Measurements from ENCODE around the gene ETFB. TPM values are rescaled to one million over a fixed set of nuclear protein-coding genes. Genes with fewer than 3 reads are reported as not detected.

The ETFB gene
- total RNA-seq, 2 donors from 2014 or later = 147 to 198 TPM

DNA sequence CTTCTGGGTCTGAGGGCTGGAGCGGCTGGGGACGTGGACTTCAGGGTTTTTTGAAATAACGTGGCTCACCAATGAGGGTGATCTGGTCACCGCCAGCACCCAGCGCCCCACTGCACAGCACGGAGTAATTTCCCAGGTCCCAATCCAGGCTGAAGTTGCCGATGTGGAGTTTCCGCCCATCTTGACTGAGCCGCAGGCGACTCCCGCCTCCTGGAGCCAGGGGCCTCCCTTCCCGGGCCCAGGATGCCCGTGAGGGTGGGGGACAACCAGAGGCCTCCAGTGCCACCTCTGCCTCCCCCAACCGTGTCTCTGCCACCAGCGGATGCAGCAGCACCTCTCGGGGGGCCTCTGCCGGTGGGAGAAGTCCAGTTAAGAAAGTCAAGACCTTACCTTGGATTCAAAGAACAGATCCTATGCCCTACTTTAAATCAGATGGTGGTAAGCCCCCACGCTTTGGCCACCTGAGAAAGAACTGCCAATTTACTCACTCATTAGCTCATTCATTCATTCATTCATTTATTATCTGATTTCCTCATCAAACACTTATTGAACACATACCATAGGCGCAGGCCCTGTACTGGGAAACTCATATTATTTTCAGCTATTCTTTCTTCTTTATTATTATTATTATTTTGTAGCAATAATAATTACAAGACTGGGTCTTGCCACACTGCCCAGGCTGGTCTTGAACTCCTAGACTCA is 28.2 kb downstream of the ETFB start:
- intact Hi-C loops (cut with DNase I, micrococcal nuclease) = loop anchor here in 1 of 2 donors (5.0 kb wide), 1 partner anchor 109 kb away; no protein-coding TSS in a partner anchor
- DNase-seq = no peak
- ATAC-seq = no peak

DNA sequence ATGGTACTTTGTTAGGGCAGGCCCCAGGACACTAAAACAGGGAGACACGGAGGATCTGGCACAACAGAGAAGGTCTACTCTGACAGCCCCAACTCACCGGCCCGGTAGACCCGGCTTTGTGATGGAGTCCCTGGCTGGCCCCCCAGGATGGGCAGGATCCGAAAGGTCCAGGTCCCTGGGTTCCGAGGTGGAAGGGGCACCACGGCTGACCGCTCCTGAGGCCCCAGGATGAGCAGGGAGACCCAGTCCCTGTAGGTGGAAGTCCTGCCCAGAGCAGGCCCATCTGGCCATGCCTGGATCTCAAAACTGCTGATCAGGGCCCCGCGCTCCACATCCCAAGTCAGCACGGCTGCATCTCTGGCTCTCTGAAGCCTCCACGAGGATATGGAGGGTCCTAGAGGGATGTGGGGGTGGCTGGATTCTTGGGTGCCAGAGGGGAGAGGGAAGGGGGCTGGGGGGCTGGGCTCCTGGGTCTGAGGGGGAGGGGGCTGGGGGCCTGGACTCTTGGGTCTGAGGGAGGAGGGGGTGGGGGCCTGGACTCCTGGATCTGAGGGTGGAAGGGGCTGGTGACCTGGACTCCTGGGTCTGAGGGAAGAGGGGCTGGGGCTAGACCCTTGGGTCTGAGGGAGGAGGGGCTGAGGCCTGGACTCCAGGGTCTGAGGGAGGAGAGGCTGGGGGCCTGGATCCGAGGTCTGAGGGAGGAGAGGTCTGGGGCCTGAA is 28.9 kb downstream of the ETFB start:
- no peak for ATAC-seq
- intact Hi-C loops (cut with DNase I, micrococcal nuclease) = loop anchor here in 1 of 2 donors (5.0 kb wide), 1 partner anchor 110 kb away; no protein-coding TSS in a partner anchor
- no peak for DNase-seq

GRCh38 chr19:51333836-51334460 is 32.2 kb downstream of the ETFB start:
- intact Hi-C loops (cut with DNase I, micrococcal nuclease) = no loop called here
- no peak for DNase-seq
- ATAC-seq = no peak

GRCh38 chr19:51331716-51332115 is 34.5 kb downstream of the ETFB start:
- ATAC-seq (no peak), DNase-seq (no peak)
- intact Hi-C loops (cut with DNase I, micrococcal nuclease) = no loop called here

DNA sequence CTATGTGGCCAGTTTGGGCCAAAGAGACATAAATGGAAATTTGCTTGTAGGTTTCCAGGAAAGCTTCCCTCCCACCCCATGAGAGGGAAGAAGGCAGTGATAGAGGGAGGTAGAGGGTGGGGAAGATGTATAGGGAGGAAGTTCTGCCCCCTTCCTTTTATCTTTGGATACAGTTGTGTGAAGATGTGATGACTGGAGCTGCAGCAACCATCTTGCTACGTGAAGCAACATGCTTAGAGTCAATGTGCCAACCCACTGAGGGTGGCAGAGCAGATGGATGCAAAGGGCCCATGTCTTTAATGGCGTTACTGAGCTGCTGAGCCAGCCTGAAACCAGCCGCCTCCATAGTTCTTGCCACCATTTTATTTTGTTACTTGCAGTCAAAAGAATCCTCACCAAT is 35.0 kb downstream of the ETFB start:
- ATAC-seq (no peak), DNase-seq (no peak)
- intact Hi-C loops (cut with DNase I, micrococcal nuclease) = no loop called here

DNA sequence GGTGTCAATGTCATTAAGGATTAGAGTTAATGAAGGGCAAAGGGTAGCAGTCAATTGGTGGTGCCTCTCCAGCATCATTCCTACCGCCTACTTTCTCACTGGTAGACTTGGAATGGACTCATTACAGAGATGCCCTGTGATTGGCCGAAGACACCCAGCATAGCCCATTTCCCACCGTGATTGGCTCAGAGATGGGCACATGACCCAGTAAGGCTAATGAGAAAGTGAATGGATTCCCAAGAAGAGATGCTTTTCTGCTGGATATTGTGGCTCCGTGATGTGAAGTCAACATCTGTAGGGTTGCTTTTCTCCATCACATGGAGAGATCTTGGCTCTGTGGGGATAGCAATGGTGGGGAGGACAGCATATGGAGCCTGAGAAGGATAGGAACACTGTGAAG is 35.8 kb downstream of the ETFB start:
- intact Hi-C loops (cut with DNase I, micrococcal nuclease) = no loop called here
- ATAC-seq = no peak
- no peak for DNase-seq

GRCh38 chr19:51329411-51329810 is 36.8 kb downstream of the ETFB start:
- ATAC-seq (no peak), DNase-seq (no peak)
- intact Hi-C loops (cut with DNase I, micrococcal nuclease) = loop anchor here in 1 of 2 donors (10.0 kb wide), 1 partner anchor 85 kb away; the partner anchor contains the start of gene SIGLEC10

- ATAC-seq = peak; percentile 86
- intact Hi-C loops (cut with DNase I, micrococcal nuclease) = loop anchor here in 1 of 2 donors (10.0 kb wide), 1 partner anchor 87 kb away; the partner anchor contains the start of gene SIGLEC10
- DNase-seq = peak in 1 of 2 donors; percentile 55
Observed at GRCh38 chr19:51327066-51328001, 38.9 kb downstream of the ETFB start.

- intact Hi-C loops (cut with DNase I, micrococcal nuclease) = loop anchor here in 1 of 2 donors (10.0 kb wide), 1 partner anchor 88 kb away; the partner anchor contains the start of gene SIGLEC10
- ATAC-seq (no peak), DNase-seq (no peak)
Observed at GRCh38 chr19:51326216-51327065, 39.7 kb downstream of the ETFB start.

DNA sequence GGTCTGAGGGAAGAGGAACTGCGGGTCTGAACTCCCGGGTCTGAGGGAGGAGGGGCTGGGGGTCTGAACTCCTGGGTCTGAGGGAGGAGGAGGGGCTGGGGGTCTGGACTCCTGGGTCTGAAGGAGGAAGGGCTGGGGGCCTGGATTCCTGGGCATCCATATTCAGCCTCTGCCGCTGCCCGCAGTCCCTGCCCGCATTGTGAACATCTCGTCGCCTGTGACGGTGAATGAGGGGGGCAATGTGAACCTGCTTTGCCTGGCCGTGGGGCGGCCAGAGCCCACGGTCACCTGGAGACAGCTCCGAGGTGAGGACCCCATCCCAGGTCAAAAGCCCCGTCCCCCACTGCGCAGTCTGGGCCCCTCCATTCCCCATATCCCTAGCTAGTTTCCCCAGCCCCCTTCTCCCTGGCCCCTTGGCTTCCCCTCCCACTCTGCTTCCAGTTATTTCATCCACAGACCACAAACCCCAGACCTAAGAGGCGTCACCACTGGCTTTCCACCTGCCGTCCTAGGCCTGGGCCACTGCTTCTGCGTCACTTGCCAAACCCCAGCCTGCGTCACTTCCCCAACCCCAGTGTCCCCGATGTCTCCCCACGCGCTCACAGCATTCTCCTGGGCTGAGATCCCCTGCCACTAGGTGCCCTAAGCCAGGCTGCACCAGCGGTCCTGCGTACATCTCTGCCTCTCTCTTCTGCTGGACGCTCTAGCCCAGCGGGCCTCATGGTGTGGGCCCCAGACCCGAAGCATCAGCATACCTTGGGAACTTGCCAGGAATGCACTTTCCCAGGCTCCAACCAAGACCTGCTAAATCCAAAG is 40.8 kb downstream of the ETFB start:
- DNase-seq (no peak), ATAC-seq (no peak)
- intact Hi-C loops (cut with DNase I, micrococcal nuclease) = loop anchor here in 1 of 2 donors (10.0 kb wide), 1 partner anchor 89 kb away; the partner anchor contains the start of gene SIGLEC10

DNA sequence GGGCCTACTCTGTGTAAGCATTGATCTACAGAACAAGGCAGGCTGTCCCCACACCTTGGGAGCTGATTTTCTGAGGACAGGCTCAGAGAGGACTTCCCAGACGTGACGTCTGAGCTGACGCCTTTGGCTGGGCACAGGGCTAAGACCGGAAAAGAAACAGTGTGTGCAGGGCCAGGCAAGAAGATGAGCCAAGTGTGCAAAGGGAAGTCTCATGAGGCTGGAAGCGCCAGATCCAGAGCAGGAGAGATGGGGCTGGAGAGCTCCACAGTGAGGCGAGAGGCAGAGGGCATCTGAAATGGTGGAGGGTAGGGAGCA is 42.1 kb downstream of the ETFB start:
- intact Hi-C loops (cut with DNase I, micrococcal nuclease) = loop anchor here in 1 of 2 donors (10.0 kb wide), 1 partner anchor 91 kb away; the partner anchor contains the start of gene SIGLEC10
- DNase-seq = no peak
- ATAC-seq = no peak

DNA sequence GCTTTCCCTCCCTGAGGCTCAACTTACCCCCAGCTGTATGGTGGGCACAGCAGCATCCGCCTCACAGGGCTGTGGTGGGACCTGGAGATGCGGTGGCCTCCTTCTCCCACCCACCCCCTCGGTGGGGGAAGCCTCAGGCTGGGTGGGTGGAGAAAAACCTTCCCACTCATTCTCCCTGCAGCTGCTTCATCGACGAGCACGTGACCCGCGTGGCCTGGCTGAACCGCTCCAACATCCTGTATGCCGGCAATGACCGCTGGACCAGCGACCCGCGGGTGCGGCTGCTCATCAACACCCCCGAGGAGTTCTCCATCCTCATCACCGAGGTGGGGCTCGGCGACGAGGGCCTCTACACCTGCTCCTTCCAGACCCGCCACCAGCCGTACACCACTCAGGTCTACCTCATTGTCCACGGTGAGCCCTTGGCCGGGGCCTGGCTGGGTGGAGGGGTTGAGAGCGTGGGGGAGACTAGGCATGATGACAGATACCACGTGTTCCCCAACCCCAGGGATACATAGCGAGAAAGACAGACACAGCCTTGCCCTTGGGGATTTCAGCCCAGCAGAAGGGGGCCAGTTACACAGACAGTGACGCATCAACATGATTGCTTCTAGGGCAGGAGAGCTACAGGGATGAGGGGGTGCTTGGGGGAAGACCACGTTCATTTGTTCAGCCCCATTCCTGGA is 42.6 kb downstream of the ETFB start:
- intact Hi-C loops (cut with DNase I, micrococcal nuclease) = loop anchor here in 1 of 2 donors (10.0 kb wide), 1 partner anchor 91 kb away; the partner anchor contains the start of gene SIGLEC10
- ATAC-seq (no peak), DNase-seq (no peak)

- ATAC-seq (no peak), DNase-seq (no peak)
- intact Hi-C loops (cut with DNase I, micrococcal nuclease) = loop anchor here in 1 of 2 donors (10.0 kb wide), 1 partner anchor 93 kb away; the partner anchor contains the start of gene SIGLEC10
Observed at GRCh38 chr19:51321799-51322198, 44.4 kb downstream of the ETFB start.

DNA sequence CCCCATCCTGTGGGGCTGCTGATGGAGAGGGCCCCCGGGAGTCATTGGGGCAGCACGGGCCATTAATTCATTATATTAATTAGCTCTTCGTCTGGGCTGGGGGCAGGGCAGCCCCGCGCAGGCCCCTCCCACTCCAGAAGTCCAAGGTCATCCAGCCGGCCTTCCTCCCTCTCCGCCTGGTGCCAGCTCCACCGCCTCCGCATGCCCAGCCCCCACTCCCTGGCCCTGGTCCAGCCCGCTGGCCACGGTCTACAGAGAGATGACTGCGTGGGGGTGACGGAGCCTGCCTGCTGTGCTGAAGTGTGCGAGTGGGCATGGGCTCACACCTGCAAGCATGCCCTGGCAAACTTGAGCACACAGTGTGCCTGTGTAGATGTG is 45.9 kb downstream of the ETFB start:
- ATAC-seq = no peak
- DNase-seq = no peak
- intact Hi-C loops (cut with DNase I, micrococcal nuclease) = loop anchor here in 1 of 2 donors (10.0 kb wide), 1 partner anchor 95 kb away; the partner anchor contains the start of gene SIGLEC10

- intact Hi-C loops (cut with DNase I, micrococcal nuclease) = loop anchor here in 1 of 2 donors (10.0 kb wide), 1 partner anchor 95 kb away; the partner anchor contains the start of gene SIGLEC10
- DNase-seq (no peak), ATAC-seq (no peak)
Observed at GRCh38 chr19:51319649-51320279, 46.4 kb downstream of the ETFB start.
